Amniotic epithelial cell (primary cell): ENCODE measurements around the gene DISP1.
"Not testable (repeated sequence)": the region's sequence is repeated elsewhere in the genome, so short reads cannot be mapped to it uniquely, and the experiment has no call there.

Experiments used
- DNase-seq: peaks from one replicate; pipeline ENCODE4 v3.0.0-alpha.2; 2010; ENCODE audit warnings: low read depth

Gene DISP1

DNA sequence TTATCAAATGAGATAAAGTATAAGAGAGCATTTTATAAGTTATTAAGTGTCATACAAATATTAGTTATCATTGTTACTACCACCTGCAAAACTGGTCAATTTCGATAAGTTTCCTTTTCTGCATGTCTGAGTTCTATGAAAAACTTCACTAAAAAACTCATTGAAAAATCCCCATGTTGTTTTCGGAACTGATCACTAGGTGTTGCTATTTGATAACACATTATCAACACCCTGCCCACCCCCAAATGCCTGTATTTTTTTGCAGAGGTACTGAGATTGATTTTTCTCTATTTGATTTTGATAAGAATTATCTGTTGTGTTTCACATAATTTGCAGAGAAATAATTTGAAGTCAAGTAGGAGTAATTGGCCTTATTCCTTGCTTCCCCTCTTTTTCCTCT, 22.1 kb upstream of the DISP1 start:
- DNase-seq: peak; percentile 26

DNA sequence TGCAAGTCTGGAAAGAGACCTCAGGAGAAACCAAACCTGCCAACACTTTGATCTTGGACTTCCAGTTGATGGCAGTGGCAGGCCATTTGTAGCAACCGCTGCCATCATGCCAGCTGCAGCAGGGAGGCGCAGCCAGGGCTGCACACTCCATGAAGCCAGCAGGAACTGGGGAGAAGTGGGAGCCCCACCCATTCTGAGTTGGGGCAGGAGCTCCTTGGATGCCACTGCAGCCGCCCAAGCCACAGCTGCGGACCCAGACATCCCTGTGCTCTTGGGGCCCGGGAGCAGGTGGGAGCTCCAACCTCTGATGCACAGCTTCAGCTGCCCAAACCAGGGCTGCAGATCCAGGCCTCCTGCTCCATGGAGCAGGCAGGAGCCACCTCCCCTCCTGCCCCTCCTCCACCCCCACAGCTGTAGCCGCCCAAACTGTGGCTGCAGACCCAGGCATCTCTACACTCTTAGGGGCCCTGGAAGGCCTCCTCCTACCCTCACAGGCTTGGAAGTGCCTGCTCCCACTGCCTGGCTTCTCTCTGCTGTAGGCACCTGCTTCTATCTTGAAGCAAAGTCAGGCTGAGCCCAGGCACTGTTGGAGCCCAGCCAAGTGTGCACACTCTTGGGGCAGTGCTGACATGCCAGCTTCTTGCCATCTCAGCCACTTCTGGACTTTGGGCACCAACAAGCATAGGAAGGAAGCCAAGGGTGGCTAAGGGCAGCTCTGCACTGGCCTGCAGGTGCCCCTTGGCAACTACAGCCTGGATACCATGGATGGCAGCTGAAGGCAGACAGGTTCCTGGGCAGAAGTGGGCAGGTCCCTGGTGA, 20.0 kb upstream of the DISP1 start:
- DNase-seq: no peak

DNA sequence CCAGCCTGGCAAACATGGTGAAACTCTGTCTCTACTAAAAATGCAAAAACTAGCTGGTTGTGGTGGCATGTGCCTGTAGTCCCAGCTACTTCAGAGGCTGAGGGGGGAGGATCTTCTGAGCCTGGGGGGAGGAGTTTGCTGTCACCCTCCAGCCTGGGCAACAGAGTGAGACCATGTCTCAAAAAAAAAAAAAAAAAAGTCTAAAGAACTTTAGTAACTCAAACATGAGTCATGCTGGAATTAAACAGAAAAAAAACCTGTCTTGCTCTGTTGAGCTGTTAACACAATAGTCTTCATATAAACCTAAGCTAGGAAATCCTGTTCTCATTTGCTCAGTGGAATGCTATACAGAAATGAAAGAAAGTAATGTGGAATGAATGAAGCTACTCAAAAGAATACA, 16.7 kb upstream of the DISP1 start:
- peak; percentile 70 for DNase-seq

DNA sequence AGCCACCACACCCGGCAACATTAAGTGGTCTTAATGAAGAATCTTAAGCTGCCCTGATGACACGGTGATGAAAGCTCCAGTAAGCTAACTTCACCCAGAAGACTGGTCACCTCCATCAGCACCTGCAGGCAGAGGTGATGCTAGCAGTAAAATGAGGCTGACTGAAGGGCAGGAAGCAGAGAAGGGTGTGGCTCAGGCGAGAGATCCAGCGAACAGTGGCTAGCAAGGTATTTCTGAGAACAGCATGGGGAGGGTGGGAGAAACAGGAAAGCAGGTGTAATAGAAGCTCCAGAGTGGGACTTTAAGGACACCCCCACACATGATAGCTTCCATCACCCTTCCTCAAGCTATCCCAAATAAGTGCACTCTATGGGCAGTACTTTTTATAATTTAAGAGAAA, 15.9 kb upstream of the DISP1 start:
- no peak for DNase-seq

DNA sequence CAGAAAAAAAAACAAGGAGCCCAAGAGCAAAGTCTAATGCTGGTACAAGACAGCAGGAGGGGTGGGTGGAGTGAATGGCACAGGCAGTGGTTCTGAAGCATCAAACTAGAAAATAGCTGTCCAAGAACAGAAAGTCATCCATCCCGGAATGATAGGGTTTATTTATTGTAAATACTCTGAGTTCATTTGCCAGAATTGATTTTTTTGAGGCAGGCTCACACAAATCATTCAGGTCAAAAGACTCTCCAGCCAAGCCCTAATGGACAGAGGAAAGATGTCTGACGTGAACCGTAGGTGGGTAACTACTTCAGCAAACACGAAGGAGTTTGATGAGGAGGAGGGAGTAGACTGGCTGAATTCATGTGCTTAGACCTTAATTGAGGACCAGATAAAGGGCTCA, 13.8 kb upstream of the DISP1 start:
- DNase-seq: no peak

DNA sequence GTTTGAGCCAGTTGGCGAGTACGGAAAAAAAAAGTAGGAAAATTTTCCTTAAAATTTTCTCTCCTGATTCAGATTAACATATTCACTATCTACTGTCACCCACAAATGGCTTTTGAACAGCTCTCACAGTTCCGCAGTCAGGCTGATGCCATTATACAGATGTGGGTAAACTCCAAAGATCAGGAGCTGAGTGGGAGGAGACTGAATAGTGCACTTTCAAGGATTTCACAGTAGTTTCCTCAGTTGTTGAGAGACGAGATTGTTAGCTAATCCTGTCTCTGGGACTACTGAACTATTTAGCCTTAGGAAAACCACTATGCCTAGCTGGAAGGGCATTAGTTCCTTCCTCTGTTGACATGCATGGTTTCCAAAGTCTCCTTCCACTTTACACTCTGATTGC, 3.2 kb upstream of the DISP1 start:
- no peak for DNase-seq

DNA sequence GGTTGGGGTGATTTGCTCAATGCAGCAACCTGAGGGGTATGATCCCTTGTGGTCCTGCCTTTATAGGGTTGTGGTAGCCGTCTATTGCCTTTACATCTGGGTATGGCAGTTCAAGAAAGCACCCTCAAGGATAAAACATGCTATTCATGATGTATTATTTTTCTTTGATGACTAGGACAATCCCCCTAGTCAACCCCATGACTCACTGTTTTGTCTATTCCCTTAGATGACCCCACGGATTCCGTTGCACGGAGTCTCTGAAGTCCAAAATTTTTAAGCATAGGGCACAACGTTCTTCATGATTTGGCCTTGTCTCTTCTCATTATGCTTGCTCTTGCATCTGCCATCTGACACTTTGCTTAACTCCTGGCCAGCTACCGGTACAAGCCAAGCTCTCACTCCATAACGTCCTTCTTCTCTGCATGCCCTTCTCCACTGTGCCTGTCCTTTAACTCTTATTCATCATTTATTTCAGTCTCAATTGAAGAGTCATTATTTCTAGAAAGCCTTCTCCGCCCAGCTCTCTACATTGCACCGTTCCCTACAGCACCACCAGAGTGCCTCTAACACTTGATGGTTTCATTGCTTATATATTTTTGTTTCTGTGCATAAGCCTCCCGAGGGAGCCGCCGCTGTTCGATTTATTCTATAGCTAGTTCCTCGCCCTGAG, 838 bp upstream of the DISP1 start:
- DNase-seq: no peak

DNA sequence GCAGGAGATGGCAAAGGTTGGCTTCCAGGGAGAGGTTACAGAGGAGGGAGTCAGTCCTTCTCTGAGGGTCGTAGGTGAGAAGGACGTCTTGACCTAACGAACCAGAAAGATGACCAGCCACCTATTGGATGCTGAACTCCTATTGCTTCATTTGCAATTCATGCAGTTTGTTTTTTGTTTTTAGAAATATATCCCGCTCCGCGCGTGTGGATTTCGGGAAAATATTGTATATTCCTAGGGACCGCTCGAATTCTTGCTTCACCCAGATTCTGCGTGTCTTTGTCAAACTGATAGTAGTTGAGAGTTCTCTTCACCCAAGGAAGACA, 564 bp downstream of the DISP1 start:
- no peak for DNase-seq

DNA sequence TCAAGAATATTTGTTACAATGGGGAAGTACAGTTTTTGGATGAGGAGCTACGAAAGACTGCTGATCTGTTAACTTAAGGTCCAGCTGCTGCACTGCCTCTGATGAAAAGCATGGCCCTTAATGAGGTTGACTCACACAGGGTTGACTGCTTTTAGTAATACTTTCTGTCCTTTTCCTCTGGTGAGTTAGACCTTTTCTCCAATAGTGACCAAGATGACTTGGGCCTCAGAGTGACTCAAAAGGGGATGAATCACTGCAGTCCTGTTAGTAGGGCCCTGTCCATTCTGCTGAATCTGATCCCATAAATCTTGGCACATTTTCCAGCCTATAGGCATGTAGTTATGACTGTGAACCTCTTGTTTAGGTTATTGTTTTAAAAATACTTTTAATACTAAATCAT, 2.7 kb downstream of the DISP1 start:
- peak; percentile 82 for DNase-seq

DNA sequence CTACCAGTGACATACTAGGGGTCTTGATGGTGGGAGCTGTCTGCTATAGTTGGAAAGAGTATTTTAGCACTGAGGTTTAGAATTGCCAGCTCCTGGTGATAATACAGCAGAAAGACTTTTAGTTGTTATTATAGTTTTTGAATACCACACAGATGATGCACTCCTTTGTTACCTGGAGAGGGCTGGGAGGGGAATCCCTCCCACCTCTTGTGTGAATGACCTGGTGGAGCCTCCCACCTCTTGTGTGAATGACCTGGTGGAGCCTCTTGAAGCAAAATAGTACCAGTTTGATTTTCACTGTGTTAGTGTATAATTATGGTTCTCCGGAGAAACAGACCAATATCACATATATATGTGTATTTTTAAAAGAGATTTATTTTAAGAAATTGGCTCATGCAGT, 3.3 kb downstream of the DISP1 start:
- DNase-seq: no peak

DNA sequence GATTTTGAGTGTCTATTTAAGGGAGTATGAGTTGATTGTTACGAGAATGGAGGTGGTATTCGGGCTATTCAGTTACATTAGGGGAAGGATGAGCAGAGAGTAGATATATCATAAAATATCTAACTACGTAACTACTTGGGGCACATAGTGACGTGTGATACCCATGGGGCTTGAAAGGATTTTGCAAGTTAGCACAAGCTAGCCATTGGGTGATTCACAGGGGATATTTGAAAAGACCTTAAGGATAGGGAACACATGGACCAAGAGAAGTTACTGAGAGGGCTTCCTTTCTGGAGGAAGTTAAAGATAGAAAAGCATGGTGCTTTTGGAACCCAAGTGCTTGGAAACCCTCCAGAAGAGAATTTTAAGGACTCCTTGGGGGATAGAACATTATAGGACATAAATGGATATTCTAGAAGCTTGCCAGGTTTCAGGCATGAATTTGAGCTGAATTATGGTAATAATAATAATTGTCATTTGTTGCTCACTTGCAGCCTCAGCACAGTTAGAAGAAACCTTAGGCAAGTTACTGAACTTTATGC, 5.4 kb downstream of the DISP1 start:
- no peak for DNase-seq

DNA sequence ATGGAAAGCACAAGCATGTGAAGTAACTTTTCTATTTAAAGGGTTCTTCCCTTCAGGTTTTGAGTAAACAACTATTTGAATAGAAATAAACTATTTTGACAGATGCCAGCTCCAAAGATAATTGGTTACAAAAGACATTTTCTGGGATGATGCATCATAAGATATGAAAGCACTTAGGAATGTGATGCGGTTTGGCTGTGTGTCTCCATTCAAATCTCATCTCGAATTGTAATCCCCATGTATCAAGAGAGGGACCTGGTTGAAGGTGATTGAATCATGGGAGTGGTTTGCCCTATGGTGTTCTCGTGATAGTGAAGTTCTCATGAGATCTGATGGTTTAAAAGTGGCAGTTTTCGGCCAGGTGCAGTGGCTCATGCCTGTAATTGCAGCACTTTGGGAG, 6.4 kb downstream of the DISP1 start:
- peak; percentile 96 for DNase-seq

DNA sequence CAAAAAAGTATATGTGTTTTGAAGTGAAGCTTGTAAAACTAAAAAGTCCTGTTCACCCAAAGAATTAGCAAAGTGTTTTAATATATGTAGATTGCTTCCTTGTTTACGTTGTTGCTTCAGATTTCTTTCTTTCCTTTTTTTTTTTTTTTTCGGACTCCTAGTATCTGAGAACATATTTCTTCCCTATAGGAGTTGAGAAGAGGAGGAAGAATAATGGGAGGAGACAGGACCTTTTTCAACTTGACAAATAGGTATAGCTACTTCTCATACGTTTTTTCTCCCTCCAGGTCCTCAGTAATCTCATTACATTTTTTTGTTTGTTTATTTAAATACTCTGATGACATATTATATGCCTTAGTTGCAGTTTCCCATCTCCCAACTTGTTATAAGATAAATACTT, 8.9 kb downstream of the DISP1 start:
- no peak for DNase-seq

DNA sequence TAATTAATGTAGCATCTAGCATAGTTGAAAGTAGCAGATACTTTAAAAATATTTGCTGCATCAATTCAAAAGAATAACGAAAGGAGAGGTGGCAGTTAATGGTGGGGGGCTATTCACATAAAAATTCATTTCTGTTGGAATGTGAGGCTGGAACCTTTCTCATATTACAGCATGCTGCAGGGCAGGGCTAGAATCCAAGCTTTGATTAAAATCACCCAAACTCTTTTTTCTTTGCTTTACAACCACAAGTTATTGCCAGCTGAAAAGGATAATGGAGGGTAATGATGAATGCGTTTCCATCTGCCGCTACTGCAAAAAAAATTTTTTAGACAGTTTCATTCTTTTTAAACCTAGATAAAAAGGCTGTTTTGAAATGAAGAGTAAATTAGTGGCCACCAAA, 9.8 kb downstream of the DISP1 start:
- no peak for DNase-seq

DNA sequence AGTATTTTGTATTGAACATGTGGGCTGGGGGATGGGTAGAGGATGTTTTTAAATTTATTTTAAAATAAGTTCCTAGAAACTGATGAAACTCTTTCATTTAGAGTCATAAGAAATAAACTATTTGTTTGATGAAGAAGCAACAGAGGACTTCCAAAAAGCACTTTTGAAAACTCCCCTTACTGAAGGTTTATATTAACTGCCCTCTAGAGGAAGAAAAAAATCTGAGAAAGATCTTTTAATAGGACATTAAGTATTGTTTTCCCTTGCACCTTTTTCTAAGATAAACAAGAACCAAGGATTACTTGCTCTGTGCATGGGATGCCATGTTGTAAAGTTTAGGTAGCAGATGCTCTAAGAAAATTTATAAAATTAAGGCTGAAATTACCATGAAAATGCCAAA, 14.1 kb downstream of the DISP1 start:
- DNase-seq: no peak

DNA sequence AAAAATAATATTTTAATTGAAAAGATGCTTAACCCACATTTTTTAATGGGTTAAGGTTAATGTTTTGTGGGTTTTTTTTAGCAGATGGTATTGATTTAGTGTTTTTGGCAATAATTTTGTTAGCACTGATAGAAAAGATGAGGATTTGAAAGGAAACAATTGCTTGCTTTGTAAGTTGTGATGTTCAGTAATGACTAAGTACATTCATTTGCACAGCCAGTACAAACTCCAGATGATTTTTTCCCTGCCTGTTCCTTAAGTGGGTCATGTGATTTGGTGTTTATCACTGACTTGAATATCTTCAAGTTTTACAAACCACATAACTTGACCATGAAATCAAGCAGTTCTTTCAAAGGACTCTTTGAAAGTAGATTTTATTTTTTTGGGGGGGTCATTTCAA, 15.0 kb downstream of the DISP1 start:
- peak; percentile 93 for DNase-seq

DNA sequence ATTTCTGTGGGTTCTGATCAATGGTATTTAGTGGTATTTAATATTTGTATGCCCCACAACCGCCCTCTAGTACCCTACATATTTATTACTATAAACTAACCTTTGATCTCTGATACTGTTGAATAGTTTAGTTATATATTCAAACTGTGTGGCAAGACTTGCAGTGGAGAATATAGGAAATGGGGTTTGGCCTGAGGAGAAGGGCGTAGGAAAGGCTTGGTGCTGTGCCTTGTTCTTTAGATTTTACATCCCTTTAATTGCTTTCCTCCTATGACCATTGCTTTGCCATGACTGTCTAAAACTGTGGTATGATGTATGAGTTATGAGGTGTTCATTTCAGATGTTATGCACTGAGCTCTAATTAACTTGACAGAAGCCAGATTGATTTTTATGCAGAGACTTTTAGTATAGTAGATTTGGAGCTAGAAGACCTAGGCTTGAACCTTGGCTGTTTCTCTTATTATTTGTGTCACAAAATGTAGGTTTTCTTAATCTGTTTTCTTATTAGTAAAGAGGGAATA, 18.6 kb downstream of the DISP1 start:
- no peak for DNase-seq

DNA sequence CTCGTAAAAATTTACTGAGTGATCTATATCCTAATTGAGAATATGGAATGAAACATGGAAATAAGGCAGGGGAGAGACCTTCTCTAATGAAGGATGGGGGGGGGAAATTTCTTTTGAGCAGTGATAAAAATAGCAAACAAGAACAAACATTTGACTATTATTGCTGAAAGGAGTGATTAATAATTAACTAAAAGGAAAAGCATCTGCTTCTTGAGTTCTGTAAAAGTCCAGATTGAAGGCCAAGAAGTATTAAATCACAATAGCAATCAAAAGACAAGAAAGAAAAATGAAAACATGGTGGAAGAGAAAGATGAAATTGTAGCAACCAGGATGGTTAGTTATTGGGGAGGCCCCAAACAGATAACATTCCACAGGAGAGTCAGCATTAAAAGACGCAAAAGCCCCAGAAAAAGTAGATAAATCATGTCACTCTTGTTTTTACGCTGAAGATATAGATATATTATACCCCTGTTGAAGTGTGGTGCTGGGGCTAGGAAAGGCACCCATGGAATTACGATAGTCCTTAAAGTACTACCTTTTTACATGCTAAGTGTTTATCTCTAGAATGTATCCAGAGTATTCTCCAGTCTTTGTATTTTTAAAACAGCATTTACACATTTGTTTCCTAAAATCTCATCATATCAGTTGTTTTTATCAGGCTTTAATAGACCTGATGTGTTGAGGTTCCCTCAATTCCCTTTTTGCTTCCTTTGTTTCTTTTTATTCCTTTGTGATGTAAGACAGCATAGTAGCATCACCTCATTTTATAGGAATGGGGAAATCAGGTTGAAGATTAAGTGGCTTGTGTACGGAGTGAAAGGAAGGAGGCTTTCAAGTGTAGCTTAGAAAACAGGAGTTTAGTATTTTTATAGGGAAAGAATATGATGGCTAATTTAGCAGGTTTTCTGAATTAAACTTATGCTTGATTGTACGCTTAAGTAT, 28.9 kb downstream of the DISP1 start:
- peak; percentile 76 for DNase-seq

DNA sequence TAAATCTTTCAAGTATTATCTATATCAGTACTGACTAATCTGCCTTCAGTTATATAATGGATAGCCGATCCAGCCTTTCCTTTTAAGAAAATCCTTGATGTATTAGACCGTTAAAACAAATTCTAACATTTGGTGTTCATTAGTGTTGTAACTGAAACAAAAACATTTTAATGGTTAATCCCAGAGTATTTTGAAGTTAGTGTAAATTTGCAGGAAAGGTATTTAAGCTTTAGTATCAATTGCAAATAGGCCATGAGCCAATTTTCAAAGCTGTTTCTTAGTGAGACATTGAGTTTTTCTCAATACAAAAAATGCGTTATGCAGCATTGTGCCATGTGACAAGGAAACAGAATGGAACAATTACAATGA, 29.6 kb downstream of the DISP1 start:
- DNase-seq: no peak

DNA sequence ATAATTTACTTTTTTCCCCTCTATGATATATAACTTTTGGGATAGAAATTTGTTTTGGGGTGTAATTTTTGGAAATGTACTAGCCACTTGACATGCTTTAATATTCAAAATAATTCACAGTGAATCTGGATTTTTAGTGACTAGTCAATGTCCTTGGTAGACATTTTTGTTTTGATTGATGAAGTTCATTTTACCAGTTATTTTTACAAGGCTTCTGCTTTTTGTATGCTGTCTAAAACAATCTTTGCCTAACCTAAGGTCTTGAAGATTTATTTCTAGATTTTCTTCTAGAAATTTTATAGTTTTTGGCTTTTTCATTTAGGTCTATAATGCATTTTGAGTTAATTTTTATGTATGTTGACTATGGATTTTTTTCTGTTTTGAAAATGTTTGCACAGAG, 30.9 kb downstream of the DISP1 start:
- DNase-seq: no peak

DNA sequence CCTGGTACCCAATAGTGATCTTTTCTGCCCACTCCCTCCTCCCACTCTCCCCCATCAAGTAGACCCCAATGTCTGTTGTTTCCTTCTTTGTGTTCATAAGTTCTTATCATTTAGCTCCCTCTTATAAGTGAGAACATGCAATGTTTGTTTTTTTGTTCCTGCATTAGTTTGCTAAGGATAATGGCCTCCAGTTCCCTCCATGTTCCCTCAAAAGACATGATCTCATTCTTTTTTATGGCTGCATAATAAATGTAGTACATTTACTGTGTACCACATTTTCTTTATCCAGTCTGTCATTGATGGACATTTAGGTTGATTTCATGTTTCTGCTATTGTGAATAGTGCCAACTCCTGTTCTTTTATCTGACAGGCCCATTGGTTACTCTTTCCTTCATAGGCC, 35.7 kb downstream of the DISP1 start:
- DNase-seq: not testable (repeated sequence)

DNA sequence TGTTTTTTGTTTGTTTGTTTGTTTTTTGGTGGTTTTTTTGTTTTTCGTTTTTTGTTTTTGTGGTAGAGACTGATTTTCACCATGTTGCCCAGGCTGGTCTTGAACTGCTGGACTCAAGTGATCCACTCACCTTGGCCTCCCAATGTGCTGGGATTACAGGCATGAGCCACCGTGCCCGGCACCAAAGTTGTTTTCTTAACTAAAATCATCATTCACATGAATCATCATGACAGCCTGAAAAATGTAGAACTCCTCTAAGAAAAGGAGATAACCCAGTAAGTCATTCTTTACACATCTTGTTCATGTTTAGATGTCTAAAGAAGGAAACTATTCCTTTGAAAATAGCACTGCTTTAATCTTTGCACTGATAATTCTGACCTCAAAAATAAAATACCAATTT, 37.5 kb downstream of the DISP1 start:
- DNase-seq: peak; percentile 96
